Liver (tissue), 3 donors: ENCODE results near the gene MAP6.

Source experiments
- CTCF ChIP-seq: fragments of 150-350 bp; IDR thresholded peaks from 2 replicates; pipeline ENCODE4 v1.5.1; 2017; ENCODE audit warnings: improper control_type of control experiment, low read depth, low read length; ENCODE audit not compliant: missing input control
- EGR1 ChIP-seq, 2 donors: IDR thresholded peaks; 2 replicates each; pipeline ENCODE4 v1.6.1; 2016 to 2018; ENCODE audit warnings: antibody characterized with exemption in 2 of 2, low read depth in 2 of 2
- GABPA ChIP-seq, 2 donors: IDR thresholded peaks in 1 of 2; conservative IDR thresholded peaks in 1 of 2; 2 replicates each; pipeline ENCODE4 v1.6.1; 2016; ENCODE audit warnings: antibody characterized with exemption in 2 of 2, mild to moderate bottlenecking in 1 of 2, moderate library complexity in 1 of 2
- HNF4G ChIP-seq: IDR thresholded peaks from 2 replicates; pipeline ENCODE4 v1.6.1; 2016; ENCODE audit warnings: antibody characterized with exemption
- JUND ChIP-seq, 2 donors: IDR thresholded peaks; 2 replicates each; pipeline ENCODE4 v1.6.1; 2016; ENCODE audit warnings: antibody characterized with exemption in 2 of 2
- MAX ChIP-seq: IDR thresholded peaks from 2 replicates; pipeline ENCODE4 v1.6.1; 2016; ENCODE audit warnings: antibody characterized with exemption
- TAF1 ChIP-seq: conservative IDR thresholded peaks from 2 replicates; pipeline ENCODE4 v1.6.1; 2016; ENCODE audit warnings: antibody characterized with exemption, mild to moderate bottlenecking
- YY1 ChIP-seq: IDR thresholded peaks from 2 replicates; pipeline ENCODE4 v1.6.1; 2016; ENCODE audit warnings: antibody characterized with exemption, mild to moderate bottlenecking
- ZBTB33 ChIP-seq: IDR thresholded peaks from 2 replicates; pipeline ENCODE4 v1.6.1; 2016; ENCODE audit warnings: antibody characterized with exemption
- TF ChIP-seq, protein P1 (sequence below): IDR thresholded peaks from 2 replicates; pipeline ENCODE4 v1.6.1; 2016; ENCODE audit warnings: antibody characterized with exemption, mild to moderate bottlenecking
- donor health status: healthy.
- donor health status: healthy.

DNA sequence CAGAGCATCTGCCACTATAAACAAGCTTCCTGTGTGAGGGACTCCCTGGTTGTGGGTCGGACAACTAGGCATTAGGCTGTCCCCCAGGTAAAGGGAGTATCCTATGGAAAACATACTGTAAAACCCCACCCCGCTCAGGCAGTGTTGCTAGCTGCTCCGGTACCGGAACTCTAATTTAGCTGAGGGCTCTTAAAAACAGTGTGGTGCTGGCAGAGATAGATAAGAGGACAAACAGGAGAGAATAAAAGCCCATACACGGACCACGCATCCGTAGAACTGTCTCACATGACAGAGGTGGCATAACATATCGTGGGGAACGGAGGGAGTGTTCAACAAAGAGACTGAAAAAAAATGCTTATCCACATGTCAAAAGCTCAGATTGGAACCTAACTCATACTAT is 45.4 kb upstream of the MAP6 start:
- no peak for TF ChIP-seq CTCF
- no peak for TF ChIP-seq GABPA (IDR thresholded peaks at IDR 0.05 in 1 of 2, conservative IDR thresholded peaks at IDR 0.05 in 1 of 2)
- no peak for TF ChIP-seq TAF1
- TF ChIP-seq EGR1 (IDR thresholded peaks at IDR 0.05; ENCODE audit: low read depth in 2 of 2) = no peak
- TF ChIP-seq, protein P1, sequence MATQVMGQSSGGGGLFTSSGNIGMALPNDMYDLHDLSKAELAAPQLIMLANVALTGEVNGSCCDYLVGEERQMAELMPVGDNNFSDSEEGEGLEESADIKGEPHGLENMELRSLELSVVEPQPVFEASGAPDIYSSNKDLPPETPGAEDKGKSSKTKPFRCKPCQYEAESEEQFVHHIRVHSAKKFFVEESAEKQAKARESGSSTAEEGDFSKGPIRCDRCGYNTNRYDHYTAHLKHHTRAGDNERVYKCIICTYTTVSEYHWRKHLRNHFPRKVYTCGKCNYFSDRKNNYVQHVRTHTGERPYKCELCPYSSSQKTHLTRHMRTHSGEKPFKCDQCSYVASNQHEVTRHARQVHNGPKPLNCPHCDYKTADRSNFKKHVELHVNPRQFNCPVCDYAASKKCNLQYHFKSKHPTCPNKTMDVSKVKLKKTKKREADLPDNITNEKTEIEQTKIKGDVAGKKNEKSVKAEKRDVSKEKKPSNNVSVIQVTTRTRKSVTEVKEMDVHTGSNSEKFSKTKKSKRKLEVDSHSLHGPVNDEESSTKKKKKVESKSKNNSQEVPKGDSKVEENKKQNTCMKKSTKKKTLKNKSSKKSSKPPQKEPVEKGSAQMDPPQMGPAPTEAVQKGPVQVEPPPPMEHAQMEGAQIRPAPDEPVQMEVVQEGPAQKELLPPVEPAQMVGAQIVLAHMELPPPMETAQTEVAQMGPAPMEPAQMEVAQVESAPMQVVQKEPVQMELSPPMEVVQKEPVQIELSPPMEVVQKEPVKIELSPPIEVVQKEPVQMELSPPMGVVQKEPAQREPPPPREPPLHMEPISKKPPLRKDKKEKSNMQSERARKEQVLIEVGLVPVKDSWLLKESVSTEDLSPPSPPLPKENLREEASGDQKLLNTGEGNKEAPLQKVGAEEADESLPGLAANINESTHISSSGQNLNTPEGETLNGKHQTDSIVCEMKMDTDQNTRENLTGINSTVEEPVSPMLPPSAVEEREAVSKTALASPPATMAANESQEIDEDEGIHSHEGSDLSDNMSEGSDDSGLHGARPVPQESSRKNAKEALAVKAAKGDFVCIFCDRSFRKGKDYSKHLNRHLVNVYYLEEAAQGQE = no peak
- no peak for TF ChIP-seq YY1
- no peak for TF ChIP-seq MAX
- no peak for TF ChIP-seq JUND (IDR thresholded peaks at IDR 0.05)
- TF ChIP-seq ZBTB33 = no peak
- TF ChIP-seq HNF4G = no peak
